ENCODE results near the gene SPG11. TPM values are rescaled to one million over a fixed set of nuclear protein-coding genes. Genes with fewer than 3 reads are reported as not detected.

Gene SPG11
- total and polyA plus RNA-seq, 9 of the 15 experiments (the other 6 are each of a cell fraction or from before 2014, with no cell fraction given), result 23.3 to 71.2 (median 45.6) TPM

DNA sequence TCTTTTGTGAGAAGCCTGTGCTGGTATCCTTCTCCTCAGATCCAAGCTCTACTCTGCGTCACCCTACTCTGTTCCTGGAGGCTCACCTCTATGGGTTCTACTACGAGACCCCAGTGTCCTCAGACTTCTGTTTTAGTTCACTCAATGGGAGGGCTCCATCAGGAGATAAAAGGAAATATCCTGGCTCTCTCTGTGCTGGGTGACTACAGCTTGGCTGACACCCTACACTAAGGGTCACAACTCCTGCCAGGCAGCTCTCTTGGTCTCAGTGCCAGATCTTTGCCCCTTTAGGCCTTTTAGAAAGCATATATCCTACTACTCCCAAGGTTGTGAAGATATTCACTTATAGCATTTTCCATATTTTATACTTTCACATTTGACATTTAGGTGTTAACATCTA is 46.5 kb downstream of the SPG11 start:
- no peaks in the 10 kb centered on the region for H3K9me1 ChIP-seq (ENCODE audit: control insufficient read depth, insufficient read depth, low read length)
- intact Hi-C loops (cut with micrococcal nuclease), result no loop called here
- no peak overlapping the region for H3K27ac ChIP-seq (ENCODE audit: extremely low read depth, low read depth, low read length)
- H3K27me3 ChIP-seq (ENCODE audit: control insufficient read depth in 2 of 2, insufficient read depth in 2 of 2, low read length in 2 of 2), result no peaks in the 10 kb centered on the region
- CTCF ChIA-PET (ENCODE audit: low intra/inter-chr PET ratio), result no interaction called here
- H2AFZ ChIP-seq (ENCODE audit: low read depth, low read length), result no peak overlapping the region
- BruUV-seq (replicated peaks), result no TSS peak
- no peaks in the 10 kb centered on the region for H4K20me1 ChIP-seq (replicated peaks; ENCODE audit: control insufficient read depth, insufficient read depth, low read length)
- H3K4me2 ChIP-seq (ENCODE audit: insufficient read depth, low read length), result no peak overlapping the region
- POLR2A ChIA-PET, result no interaction called here
- no peaks in the 10 kb centered on the region for H3K4me1 ChIP-seq (replicated peaks in 1 of 2; ENCODE audit: control insufficient read depth in 2 of 2, insufficient read depth in 2 of 2, low read length in 2 of 2)
- peaks cover 90% of the 10 kb centered on the region for H3K36me3 ChIP-seq (ENCODE audit: control insufficient read depth, insufficient read depth, low read length)
- no peak overlapping the region for H3K9ac ChIP-seq (ENCODE audit: insufficient read depth in 1 of 2, low read depth in 2 of 2, low read length in 2 of 2)
- ATAC-seq, result no peak
- no peaks in the 10 kb centered on the region for H3K9me3 ChIP-seq (replicated peaks; ENCODE audit: control insufficient read depth, insufficient read depth, low read depth, low read length)
- in situ Hi-C loops (cut with MboI), result no loop called here
- FAIRE-seq, result no peak
- H3K79me2 ChIP-seq (ENCODE audit: control insufficient read depth, insufficient read depth, low read length), result no peaks in the 10 kb centered on the region
- WGBS (ENCODE audit: insufficient coverage, low coverage, missing lambda C conversion rate), result 100% methylated on average over 2 of the region's 2 CpGs
- no peak overlapping the region for H3K4me3 ChIP-seq
- no peak for DNase-seq (ENCODE audit: extremely low read depth in 1 of 4, low spot score in 3 of 4)
- no peak for TF ChIP-seq ETV1 (tag; conservative IDR thresholded peaks at IDR 0.05; ENCODE audit: low read depth)
- TF ChIP-seq SMARCE1 (IDR thresholded peaks at IDR 0.05), result no peak
- TF ChIP-seq, protein P1, sequence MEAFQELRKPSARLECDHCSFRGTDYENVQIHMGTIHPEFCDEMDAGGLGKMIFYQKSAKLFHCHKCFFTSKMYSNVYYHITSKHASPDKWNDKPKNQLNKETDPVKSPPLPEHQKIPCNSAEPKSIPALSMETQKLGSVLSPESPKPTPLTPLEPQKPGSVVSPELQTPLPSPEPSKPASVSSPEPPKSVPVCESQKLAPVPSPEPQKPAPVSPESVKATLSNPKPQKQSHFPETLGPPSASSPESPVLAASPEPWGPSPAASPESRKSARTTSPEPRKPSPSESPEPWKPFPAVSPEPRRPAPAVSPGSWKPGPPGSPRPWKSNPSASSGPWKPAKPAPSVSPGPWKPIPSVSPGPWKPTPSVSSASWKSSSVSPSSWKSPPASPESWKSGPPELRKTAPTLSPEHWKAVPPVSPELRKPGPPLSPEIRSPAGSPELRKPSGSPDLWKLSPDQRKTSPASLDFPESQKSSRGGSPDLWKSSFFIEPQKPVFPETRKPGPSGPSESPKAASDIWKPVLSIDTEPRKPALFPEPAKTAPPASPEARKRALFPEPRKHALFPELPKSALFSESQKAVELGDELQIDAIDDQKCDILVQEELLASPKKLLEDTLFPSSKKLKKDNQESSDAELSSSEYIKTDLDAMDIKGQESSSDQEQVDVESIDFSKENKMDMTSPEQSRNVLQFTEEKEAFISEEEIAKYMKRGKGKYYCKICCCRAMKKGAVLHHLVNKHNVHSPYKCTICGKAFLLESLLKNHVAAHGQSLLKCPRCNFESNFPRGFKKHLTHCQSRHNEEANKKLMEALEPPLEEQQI (IDR thresholded peaks at IDR 0.05), result no peak
- no peak for TF ChIP-seq ZFP1 (CRISPR knock-in tag; IDR thresholded peaks at IDR 0.05)
- no peak for TF ChIP-seq TSC22D4 (tag; IDR thresholded peaks at IDR 0.05)
- no peak for TF ChIP-seq ZNF408 (CRISPR knock-in tag; IDR thresholded peaks at IDR 0.05; ENCODE audit: low read depth)
- TF ChIP-seq, protein P2, sequence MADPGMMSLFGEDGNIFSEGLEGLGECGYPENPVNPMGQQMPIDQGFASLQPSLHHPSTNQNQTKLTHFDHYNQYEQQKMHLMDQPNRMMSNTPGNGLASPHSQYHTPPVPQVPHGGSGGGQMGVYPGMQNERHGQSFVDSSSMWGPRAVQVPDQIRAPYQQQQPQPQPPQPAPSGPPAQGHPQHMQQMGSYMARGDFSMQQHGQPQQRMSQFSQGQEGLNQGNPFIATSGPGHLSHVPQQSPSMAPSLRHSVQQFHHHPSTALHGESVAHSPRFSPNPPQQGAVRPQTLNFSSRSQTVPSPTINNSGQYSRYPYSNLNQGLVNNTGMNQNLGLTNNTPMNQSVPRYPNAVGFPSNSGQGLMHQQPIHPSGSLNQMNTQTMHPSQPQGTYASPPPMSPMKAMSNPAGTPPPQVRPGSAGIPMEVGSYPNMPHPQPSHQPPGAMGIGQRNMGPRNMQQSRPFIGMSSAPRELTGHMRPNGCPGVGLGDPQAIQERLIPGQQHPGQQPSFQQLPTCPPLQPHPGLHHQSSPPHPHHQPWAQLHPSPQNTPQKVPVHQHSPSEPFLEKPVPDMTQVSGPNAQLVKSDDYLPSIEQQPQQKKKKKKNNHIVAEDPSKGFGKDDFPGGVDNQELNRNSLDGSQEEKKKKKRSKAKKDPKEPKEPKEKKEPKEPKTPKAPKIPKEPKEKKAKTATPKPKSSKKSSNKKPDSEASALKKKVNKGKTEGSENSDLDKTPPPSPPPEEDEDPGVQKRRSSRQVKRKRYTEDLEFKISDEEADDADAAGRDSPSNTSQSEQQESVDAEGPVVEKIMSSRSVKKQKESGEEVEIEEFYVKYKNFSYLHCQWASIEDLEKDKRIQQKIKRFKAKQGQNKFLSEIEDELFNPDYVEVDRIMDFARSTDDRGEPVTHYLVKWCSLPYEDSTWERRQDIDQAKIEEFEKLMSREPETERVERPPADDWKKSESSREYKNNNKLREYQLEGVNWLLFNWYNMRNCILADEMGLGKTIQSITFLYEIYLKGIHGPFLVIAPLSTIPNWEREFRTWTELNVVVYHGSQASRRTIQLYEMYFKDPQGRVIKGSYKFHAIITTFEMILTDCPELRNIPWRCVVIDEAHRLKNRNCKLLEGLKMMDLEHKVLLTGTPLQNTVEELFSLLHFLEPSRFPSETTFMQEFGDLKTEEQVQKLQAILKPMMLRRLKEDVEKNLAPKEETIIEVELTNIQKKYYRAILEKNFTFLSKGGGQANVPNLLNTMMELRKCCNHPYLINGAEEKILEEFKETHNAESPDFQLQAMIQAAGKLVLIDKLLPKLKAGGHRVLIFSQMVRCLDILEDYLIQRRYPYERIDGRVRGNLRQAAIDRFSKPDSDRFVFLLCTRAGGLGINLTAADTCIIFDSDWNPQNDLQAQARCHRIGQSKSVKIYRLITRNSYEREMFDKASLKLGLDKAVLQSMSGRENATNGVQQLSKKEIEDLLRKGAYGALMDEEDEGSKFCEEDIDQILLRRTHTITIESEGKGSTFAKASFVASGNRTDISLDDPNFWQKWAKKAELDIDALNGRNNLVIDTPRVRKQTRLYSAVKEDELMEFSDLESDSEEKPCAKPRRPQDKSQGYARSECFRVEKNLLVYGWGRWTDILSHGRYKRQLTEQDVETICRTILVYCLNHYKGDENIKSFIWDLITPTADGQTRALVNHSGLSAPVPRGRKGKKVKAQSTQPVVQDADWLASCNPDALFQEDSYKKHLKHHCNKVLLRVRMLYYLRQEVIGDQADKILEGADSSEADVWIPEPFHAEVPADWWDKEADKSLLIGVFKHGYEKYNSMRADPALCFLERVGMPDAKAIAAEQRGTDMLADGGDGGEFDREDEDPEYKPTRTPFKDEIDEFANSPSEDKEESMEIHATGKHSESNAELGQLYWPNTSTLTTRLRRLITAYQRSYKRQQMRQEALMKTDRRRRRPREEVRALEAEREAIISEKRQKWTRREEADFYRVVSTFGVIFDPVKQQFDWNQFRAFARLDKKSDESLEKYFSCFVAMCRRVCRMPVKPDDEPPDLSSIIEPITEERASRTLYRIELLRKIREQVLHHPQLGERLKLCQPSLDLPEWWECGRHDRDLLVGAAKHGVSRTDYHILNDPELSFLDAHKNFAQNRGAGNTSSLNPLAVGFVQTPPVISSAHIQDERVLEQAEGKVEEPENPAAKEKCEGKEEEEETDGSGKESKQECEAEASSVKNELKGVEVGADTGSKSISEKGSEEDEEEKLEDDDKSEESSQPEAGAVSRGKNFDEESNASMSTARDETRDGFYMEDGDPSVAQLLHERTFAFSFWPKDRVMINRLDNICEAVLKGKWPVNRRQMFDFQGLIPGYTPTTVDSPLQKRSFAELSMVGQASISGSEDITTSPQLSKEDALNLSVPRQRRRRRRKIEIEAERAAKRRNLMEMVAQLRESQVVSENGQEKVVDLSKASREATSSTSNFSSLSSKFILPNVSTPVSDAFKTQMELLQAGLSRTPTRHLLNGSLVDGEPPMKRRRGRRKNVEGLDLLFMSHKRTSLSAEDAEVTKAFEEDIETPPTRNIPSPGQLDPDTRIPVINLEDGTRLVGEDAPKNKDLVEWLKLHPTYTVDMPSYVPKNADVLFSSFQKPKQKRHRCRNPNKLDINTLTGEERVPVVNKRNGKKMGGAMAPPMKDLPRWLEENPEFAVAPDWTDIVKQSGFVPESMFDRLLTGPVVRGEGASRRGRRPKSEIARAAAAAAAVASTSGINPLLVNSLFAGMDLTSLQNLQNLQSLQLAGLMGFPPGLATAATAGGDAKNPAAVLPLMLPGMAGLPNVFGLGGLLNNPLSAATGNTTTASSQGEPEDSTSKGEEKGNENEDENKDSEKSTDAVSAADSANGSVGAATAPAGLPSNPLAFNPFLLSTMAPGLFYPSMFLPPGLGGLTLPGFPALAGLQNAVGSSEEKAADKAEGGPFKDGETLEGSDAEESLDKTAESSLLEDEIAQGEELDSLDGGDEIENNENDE (IDR thresholded peaks at IDR 0.05; ENCODE audit: low read depth, low read length), result no peak
- TF ChIP-seq, protein P3, sequence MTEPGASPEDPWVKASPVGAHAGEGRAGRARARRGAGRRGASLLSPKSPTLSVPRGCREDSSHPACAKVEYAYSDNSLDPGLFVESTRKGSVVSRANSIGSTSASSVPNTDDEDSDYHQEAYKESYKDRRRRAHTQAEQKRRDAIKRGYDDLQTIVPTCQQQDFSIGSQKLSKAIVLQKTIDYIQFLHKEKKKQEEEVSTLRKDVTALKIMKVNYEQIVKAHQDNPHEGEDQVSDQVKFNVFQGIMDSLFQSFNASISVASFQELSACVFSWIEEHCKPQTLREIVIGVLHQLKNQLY (CRISPR knock-in tag; conservative IDR thresholded peaks at IDR 0.05), result no peak

All from K562 (cell line).